B cell (primary cell): Measurements from ENCODE around the gene TRAPPC3L. TPM values are rescaled to one million over a fixed set of nuclear protein-coding genes. Genes with fewer than 3 reads are reported as not detected.

Experiments used
- ATAC-seq: fragments of 200-7000 bp; cut with Tn5 transposase; one replicate; pipeline ENCODE4 v1.10.0; 2021; ENCODE audit warnings: low read depth, mild to moderate bottlenecking, moderate number of reproducible peaks, moderate library complexity
- CTCF ChIA-PET: fragments of 350-600 bp; sonication (Branson Sonifier 250); formaldehyde crosslinking; loops from one replicate; lab custom pipeline; 2021; ENCODE audit warnings: antibody characterized with exemption, inconsistent platforms; lab: Charles Lee
- POLR2A ChIA-PET: fragments of 350-600 bp; sonication (Branson Sonifier 250); formaldehyde crosslinking; loops from one replicate; lab custom pipeline; 2021; ENCODE audit warnings: antibody characterized with exemption; lab: Charles Lee
- DNase-seq: peaks from one replicate; pipeline ENCODE4 v3.0.0; 2013
- H2AFZ ChIP-seq: 2 replicates; pipeline ENCODE4 v1.6.1; 2012; ENCODE audit warnings: mild to moderate bottlenecking, low read depth, low read length; ENCODE audit not compliant: insufficient read depth, poor library complexity, severe bottlenecking
- H3K27ac ChIP-seq, 2 donors: 1 replicate in 1 of 2; 2 replicates in 1 of 2; pipeline ENCODE4 v1.5.1; 2012 to 2013; ENCODE audit warnings: low read length in 2 of 2, mild to moderate bottlenecking in 2 of 2, moderate library complexity in 1 of 2
- H3K27me3 ChIP-seq, 4 experiments: fragments of 200-600 bp in 1 of 4; sonication (generic) in 1 of 4; replicated peaks in 1 of 4; 1 replicate in 2 of 4; 2 replicates in 2 of 4; pipeline versions ENCODE4 v1.6.1 to v1.7.0; 2013 to 2016; ENCODE audit warnings: low read length in 3 of 4, mild to moderate bottlenecking in 2 of 4, mixed read lengths in 1 of 4, moderate library complexity in 1 of 4; ENCODE audit not compliant: insufficient read depth in 4 of 4, control insufficient read depth in 3 of 4; ENCODE audit errors: control extremely low read depth in 1 of 4
- H3K36me3 ChIP-seq, 2 experiments: replicated peaks in 1 of 2; 1 replicate in 1 of 2; 2 replicates in 1 of 2; pipeline versions ENCODE4 v1.6.1 to v1.7.1; 2013; ENCODE audit warnings: low read length in 1 of 2; ENCODE audit not compliant: insufficient read depth in 2 of 2, control insufficient read depth in 1 of 2; ENCODE audit errors: control extremely low read depth in 1 of 2, extremely low read depth in 1 of 2
- H3K4me1 ChIP-seq, 2 donors: fragments of 200-600 bp in 1 of 2; sonication (generic) in 1 of 2; 1 replicate in 1 of 2; 2 replicates in 1 of 2; pipeline versions ENCODE4 v1.5.1 to v1.6.1; 2013 to 2017; ENCODE audit warnings: low read length in 2 of 2; ENCODE audit not compliant: control insufficient read depth in 2 of 2, insufficient read depth in 2 of 2
- H3K4me2 ChIP-seq: replicated peaks from 2 replicates; pipeline ENCODE3; 2012; ENCODE audit warnings: mild to moderate bottlenecking, low read depth, low read length; ENCODE audit not compliant: poor library complexity, severe bottlenecking
- H3K4me3 ChIP-seq, 5 experiments: fragments of 200-600 bp in 1 of 5; sonication (generic) in 1 of 5; 1 replicate in 3 of 5; 2 replicates in 2 of 5; pipeline versions ENCODE4 v1.5.1 to v1.7.0; 2011 to 2016; ENCODE audit warnings: low read length in 4 of 5, mild to moderate bottlenecking in 4 of 5, low read depth in 2 of 5, control low read depth in 1 of 5, moderate library complexity in 1 of 5; ENCODE audit not compliant: insufficient read depth in 1 of 5; ENCODE audit errors: control extremely low read depth in 1 of 5, extremely low read depth in 1 of 5
- H3K79me2 ChIP-seq: fragments of 200-600 bp; sonication (generic); one replicate; pipeline ENCODE4 v1.6.0; 2016; ENCODE audit warnings: low read length; ENCODE audit not compliant: control insufficient read depth, insufficient read depth
- H3K9ac ChIP-seq: fragments of 200-600 bp; sonication (generic); 2 replicates; pipeline ENCODE4 v1.6.1; 2017; ENCODE audit warnings: mild to moderate bottlenecking, low read length, moderate library complexity
- H3K9me3 ChIP-seq, 3 donors: one replicate each; pipeline versions ENCODE4 v1.6.1 to v1.7.1; 2013; ENCODE audit warnings: low read length in 2 of 3; ENCODE audit not compliant: control insufficient read depth in 2 of 3, insufficient read depth in 1 of 3; ENCODE audit errors: control extremely low read depth in 1 of 3
- H4K20me1 ChIP-seq: 2 replicates; pipeline ENCODE4 v1.6.0; 2012; ENCODE audit warnings: mild to moderate bottlenecking, low read length; ENCODE audit not compliant: insufficient read depth, control insufficient read depth, poor library complexity, severe bottlenecking
- H3K27ac Mint-ChIP-seq: one replicate; pipeline ENCODE4 v1.8.0; 2021; ENCODE audit warnings: mixed read lengths
- H3K27me3 Mint-ChIP-seq: one replicate; pipeline ENCODE4 v1.8.0; 2021; ENCODE audit warnings: mixed read lengths
- H3K4me1 Mint-ChIP-seq: one replicate; pipeline ENCODE4 v1.8.0; 2021; ENCODE audit warnings: mixed read lengths
- H3K4me3 Mint-ChIP-seq: one replicate; pipeline ENCODE4 v1.8.0; 2021; ENCODE audit warnings: mixed read lengths
- H3K9me3 Mint-ChIP-seq: one replicate; pipeline ENCODE4 v1.8.0; 2022; ENCODE audit warnings: mixed read lengths; ENCODE audit not compliant: insufficient read depth
- CTCF ChIP-seq: fragments of 200-600 bp; IDR thresholded peaks from one replicate; pipeline ENCODE4 v1.8.0; 2022; ENCODE audit warnings: antibody characterized with exemption, mild to moderate bottlenecking
- EZH2 ChIP-seq: IDR thresholded peaks from 2 replicates; pipeline ENCODE4 v1.6.1; 2012; ENCODE audit warnings: borderline replicate concordance, low read depth, mild to moderate bottlenecking, moderate library complexity, low read length; ENCODE audit not compliant: insufficient read depth, poor library complexity, severe bottlenecking
- intact Hi-C: fragments of 100-400 bp; cut with micrococcal nuclease; formaldehyde crosslinking; loops from one replicate; pipeline ENCODE4 v1.10.0; 2022
- polyA plus RNA-seq: library from polyadenylated mRNA; depleted of rRNA; stranded (reverse); fragments of >200 nt; gene quantifications from 2 replicates; pipeline ENCODE4 v1.2.3, GENCODE V29; 2012
- total RNA-seq, 2 donors: library from RNA; stranded (reverse); fragments of 120-200 nt in 1 of 2; gene quantifications; 1 replicate in 1 of 2; 2 replicates in 1 of 2; pipeline versions ENCODE4 v1.2.3 to v1.2.4, GENCODE V29; 2013 to 2022

The TRAPPC3L gene
- total and polyA plus RNA-seq, 2 donors (not counting 1 experiment from before 2014, with no cell fraction given): not detected

- ATAC-seq (no peak), DNase-seq (no peak)
- Mint-ChIP-seq H3K4me3 (no peak overlapping the region), H3K27me3 (peaks cover 31% of the 10 kb centered on the region), H3K9me3 (no peaks in the 10 kb centered on the region), H3K27ac (no peak overlapping the region), H3K4me1 (no peaks in the 10 kb centered on the region)
- no peaks in the 10 kb centered on the region for H4K20me1 ChIP-seq
- ChIA-PET POLR2A (no interaction called here), CTCF (interaction anchor here (2.7 kb wide), 1 partner anchor 255 kb away, joined by 13 read pairs; no protein-coding TSS in a partner anchor)
- H3K9me3 ChIP-seq: no peaks in the 10 kb centered on the region
- no peaks in the 10 kb centered on the region for H3K4me1 ChIP-seq
- H3K27ac ChIP-seq: no peak overlapping the region
- no peaks in the 10 kb centered on the region for H3K79me2 ChIP-seq
- TF ChIP-seq EZH2 (no peak), CTCF (no peak)
- no peak overlapping the region for H3K4me2 ChIP-seq
- H3K27me3 ChIP-seq: peaks cover 0 to 3% (median 0%) of the 10 kb centered on the region in 4 experiments
- no peaks in the 10 kb centered on the region for H3K36me3 ChIP-seq
- intact Hi-C loops: no loop called here
- no peak overlapping the region for H3K9ac ChIP-seq
- H3K4me3 ChIP-seq: no peak overlapping the region
- no peak overlapping the region for H2AFZ ChIP-seq
Measured at GRCh38 chr6:116543149-116543548, 2.3 kb downstream of the TRAPPC3L start.

- no peak overlapping the region for H3K4me2 ChIP-seq
- H3K27me3 ChIP-seq: peaks cover 0 to 3% (median 0%) of the 10 kb centered on the region in 4 experiments
- H3K4me3 ChIP-seq: no peak overlapping the region
- Mint-ChIP-seq H3K9me3 (no peaks in the 10 kb centered on the region), H3K4me3 (no peak overlapping the region), H3K27me3 (peaks cover 31% of the 10 kb centered on the region), H3K4me1 (no peaks in the 10 kb centered on the region), H3K27ac (no peak overlapping the region)
- no peak for DNase-seq
- no peaks in the 10 kb centered on the region for H3K4me1 ChIP-seq
- intact Hi-C loops: no loop called here
- POLR2A ChIA-PET: no interaction called here
- no peak overlapping the region for H3K9ac ChIP-seq
- no peaks in the 10 kb centered on the region for H3K79me2 ChIP-seq
- no peak overlapping the region for H2AFZ ChIP-seq
- H3K9me3 ChIP-seq: no peaks in the 10 kb centered on the region
- no peak for TF ChIP-seq EZH2
- TF ChIP-seq CTCF: no peak
- H3K27ac ChIP-seq: no peak overlapping the region
- H3K36me3 ChIP-seq: no peaks in the 10 kb centered on the region
- ATAC-seq: no peak
- H4K20me1 ChIP-seq: no peaks in the 10 kb centered on the region
- CTCF ChIA-PET: interaction anchor here (0.7 to 2.7 kb wide), 8 partner anchors 10 to 323 kb away, joined by 3 to 20 read pairs (median 4); no protein-coding TSS in a partner anchor
Measured at GRCh38 chr6:116542426-116542825, 3.1 kb downstream of the TRAPPC3L start.
